Thyroid gland (tissue), 4 donors: ENCODE results near the gene GBP3. TPM values are rescaled to one million over a fixed set of nuclear protein-coding genes. Genes with fewer than 3 reads are reported as not detected.

Experiments used
- DNase-seq, 2 donors: peaks; one replicate each; pipeline ENCODE4 v3.0.0-alpha.2; 2019
- H3K27ac ChIP-seq, 3 donors: fragments of 200-600 bp; sonication (generic); 1 replicate in 2 of 3; 2 replicates in 1 of 3; pipeline ENCODE4 v1.5.1; 2016 to 2019; ENCODE audit warnings: mild to moderate bottlenecking in 1 of 3, moderate library complexity in 1 of 3
- H3K27me3 ChIP-seq: fragments of 200-600 bp; sonication (generic); one replicate; pipeline ENCODE4 v1.5.1; 2019
- H3K36me3 ChIP-seq, 2 donors: fragments of 200-600 bp; sonication (generic); one replicate each; pipeline ENCODE4 v1.5.1; 2016 to 2019
- H3K4me1 ChIP-seq, 2 donors: fragments of 200-600 bp; sonication (generic); one replicate each; pipeline ENCODE4 v1.5.1; 2017 to 2019
- H3K4me3 ChIP-seq, 3 donors: fragments of 200-600 bp; sonication (generic); replicated peaks in 1 of 3; 1 replicate in 2 of 3; 2 replicates in 1 of 3; pipeline ENCODE4 v1.5.1; 2016; ENCODE audit warnings: mild to moderate bottlenecking in 1 of 3
- H3K9me3 ChIP-seq: fragments of 200-600 bp; sonication (generic); one replicate; pipeline ENCODE4 v1.5.1; 2017
- POLR2A ChIP-seq, 2 donors: fragments of 450-650 bp; IDR thresholded peaks; one replicate each; pipeline ENCODE4 v1.6.1; 2017; ENCODE audit warnings: antibody characterized with exemption in 2 of 2, mild to moderate bottlenecking in 2 of 2, moderate library complexity in 1 of 2
- WGBS, 2 donors: methylation state at CpG; one replicate each; pipeline ENCODE4 v1.1.5; 2017; 5-methylcytosine and 5-hydroxymethylcytosine counted together
- intact Hi-C: fragments of 100-400 bp; cut with DNase I; formaldehyde crosslinking; loops from one replicate; pipeline ENCODE4 v1.15.1; 2023
- total RNA-seq, 4 donors: library from RNA; depleted of rRNA; stranded (reverse); fragments of >200 nt; gene quantifications; one replicate each; pipeline ENCODE4 v1.2.3, GENCODE V29; 2016
- TF ChIP-seq, protein P1 (sequence below), 6 experiments: fragments of 200-600 bp in 3 of 6; fragments of 450-650 bp in 3 of 6; sonication (generic) in 3 of 6; IDR thresholded peaks; one replicate each; pipeline ENCODE4 v1.5.1; 2016 to 2019; ENCODE audit warnings: antibody characterized with exemption in 6 of 6, mild to moderate bottlenecking in 2 of 6, inconsistent platforms in 1 of 6, moderate library complexity in 1 of 6

Gene GBP3
- total RNA-seq, 4 donors from 2014 or later, result 16.0 to 32.6 (median 21.2) TPM

GRCh38 chr1:89065079-89065868 lies 42.6 kb upstream of the GBP3 start, which contains the start of gene GBP1:
Gene GBP1 (minus strand): TSS chr1:89065208. CDS start chr1:89063234, 1,974 bp downstream.
- no peak for DNase-seq
- no peaks in the 10 kb centered on the region for H3K27me3 ChIP-seq
- no peaks in the 10 kb centered on the region for H3K36me3 ChIP-seq
- 21 to 24% methylated on average over 4 of the region's 4 CpGs for WGBS, 2 donors
- no peaks in the 10 kb centered on the region for H3K9me3 ChIP-seq
- peaks cover 22 to 30% of the 10 kb centered on the region in 2 donors for H3K4me1 ChIP-seq
- H3K27ac ChIP-seq, result peak within 1 kb of the TSS; percentile 80 to 93 (median 81)
- intact Hi-C loops, result no loop called here
- peak within 1 kb of the TSS in 2 of 3 donors; percentile 1 to 20 for H3K4me3 ChIP-seq
- TF ChIP-seq, protein P1, sequence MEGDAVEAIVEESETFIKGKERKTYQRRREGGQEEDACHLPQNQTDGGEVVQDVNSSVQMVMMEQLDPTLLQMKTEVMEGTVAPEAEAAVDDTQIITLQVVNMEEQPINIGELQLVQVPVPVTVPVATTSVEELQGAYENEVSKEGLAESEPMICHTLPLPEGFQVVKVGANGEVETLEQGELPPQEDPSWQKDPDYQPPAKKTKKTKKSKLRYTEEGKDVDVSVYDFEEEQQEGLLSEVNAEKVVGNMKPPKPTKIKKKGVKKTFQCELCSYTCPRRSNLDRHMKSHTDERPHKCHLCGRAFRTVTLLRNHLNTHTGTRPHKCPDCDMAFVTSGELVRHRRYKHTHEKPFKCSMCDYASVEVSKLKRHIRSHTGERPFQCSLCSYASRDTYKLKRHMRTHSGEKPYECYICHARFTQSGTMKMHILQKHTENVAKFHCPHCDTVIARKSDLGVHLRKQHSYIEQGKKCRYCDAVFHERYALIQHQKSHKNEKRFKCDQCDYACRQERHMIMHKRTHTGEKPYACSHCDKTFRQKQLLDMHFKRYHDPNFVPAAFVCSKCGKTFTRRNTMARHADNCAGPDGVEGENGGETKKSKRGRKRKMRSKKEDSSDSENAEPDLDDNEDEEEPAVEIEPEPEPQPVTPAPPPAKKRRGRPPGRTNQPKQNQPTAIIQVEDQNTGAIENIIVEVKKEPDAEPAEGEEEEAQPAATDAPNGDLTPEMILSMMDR (IDR thresholded peaks at IDR 0.05), result no peak
- TF ChIP-seq POLR2A (IDR thresholded peaks at IDR 0.05), result peak in 1 of 2 donors; percentile 64

DNA sequence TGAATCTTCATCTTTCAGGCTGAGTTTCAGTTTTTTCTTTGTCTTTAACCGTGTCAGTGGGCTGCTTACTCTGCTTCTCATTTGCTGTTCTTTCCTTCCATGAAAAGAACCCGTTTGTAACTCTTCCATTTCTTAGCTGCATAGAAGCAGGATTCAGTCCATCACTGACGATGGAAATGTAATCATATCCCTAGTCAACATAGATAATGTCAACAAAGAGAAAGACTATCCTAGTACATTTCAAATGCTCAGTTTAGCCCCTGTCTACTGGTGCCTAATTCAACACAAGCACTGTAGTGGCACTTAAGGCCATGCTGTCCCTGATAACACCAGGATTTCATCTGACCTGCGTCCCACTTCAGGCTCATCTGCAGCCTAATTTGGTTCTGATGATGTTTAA lies 42.0 kb upstream of the GBP3 start:
- no peak for TF ChIP-seq POLR2A (IDR thresholded peaks at IDR 0.05)
- TF ChIP-seq, protein P1 (IDR thresholded peaks at IDR 0.05), result no peak
- H3K27me3 ChIP-seq, result no peaks in the 10 kb centered on the region
- 1 to 4% methylated on average over 4 of the region's 4 CpGs for WGBS, 2 donors

GRCh38 chr1:89063094-89063493 lies 40.4 kb upstream of the GBP3 start:
- DNase-seq, result no peak
- Histone ChIP-seq H3K4me1 (peaks cover 19 to 22% of the 10 kb centered on the region in 2 donors), H3K9me3 (no peaks in the 10 kb centered on the region), H3K4me3 (no peak overlapping the region), H3K36me3 (peaks cover 10 to 11% of the 10 kb centered on the region in 2 donors), H3K27ac (no peak overlapping the region), H3K27me3 (no peaks in the 10 kb centered on the region)
- WGBS, 2 donors, result 92 to 93% methylated on average over 3 of the region's 3 CpGs
- intact Hi-C loops, result no loop called here
- TF ChIP-seq, protein P1 (IDR thresholded peaks at IDR 0.05), result no peak
- TF ChIP-seq POLR2A (IDR thresholded peaks at IDR 0.05), result no peak

More for the DNA sequence above, 42.0 kb upstream of the GBP3 start:
- Histone ChIP-seq H3K27ac (peak overlapping the region; percentile 80 to 93 (median 81)), H3K4me3 (peak overlapping the region in 2 of 3 donors; percentile 1 to 20), H3K4me1 (peaks cover 22 to 30% of the 10 kb centered on the region in 2 donors), H3K9me3 (no peaks in the 10 kb centered on the region), H3K36me3 (no peaks in the 10 kb centered on the region)
- intact Hi-C loops, result no loop called here
- DNase-seq, result peak in 1 of 2 donors; percentile 20

GRCh38 chr1:89060091-89060490 lies 37.4 kb upstream of the GBP3 start:
- Histone ChIP-seq H3K4me3 (no peak overlapping the region), H3K9me3 (no peaks in the 10 kb centered on the region), H3K36me3 (peaks cover 16 to 26% of the 10 kb centered on the region in 2 donors), H3K27ac (no peak overlapping the region), H3K27me3 (no peaks in the 10 kb centered on the region), H3K4me1 (peaks cover 11 to 12% of the 10 kb centered on the region in 2 donors)
- intact Hi-C loops, result no loop called here
- WGBS, 2 donors, result 95 to 97% methylated on average over 5 of the region's 5 CpGs
- DNase-seq, result no peak
- TF ChIP-seq, protein P1 (IDR thresholded peaks at IDR 0.05), result no peak
- TF ChIP-seq POLR2A (IDR thresholded peaks at IDR 0.05), result no peak

GRCh38 chr1:89051955-89052312 lies 29.3 kb upstream of the GBP3 start:
- TF ChIP-seq, protein P1 (IDR thresholded peaks at IDR 0.05), result no peak
- TF ChIP-seq POLR2A (IDR thresholded peaks at IDR 0.05), result no peak
- Histone ChIP-seq H3K9me3 (no peaks in the 10 kb centered on the region), H3K36me3 (peaks cover 10 to 11% of the 10 kb centered on the region in 2 donors), H3K4me1 (peaks cover 9 to 17% of the 10 kb centered on the region in 2 donors), H3K27me3 (no peaks in the 10 kb centered on the region), H3K27ac (no peak overlapping the region), H3K4me3 (no peak overlapping the region)
- no peak for DNase-seq
- WGBS, 2 donors, result 95 to 96% methylated on average over 1 of the region's 1 CpG
- intact Hi-C loops, result no loop called here
